ENCODE results near the gene SYCP2. TPM values are rescaled to one million over a fixed set of nuclear protein-coding genes. Genes with fewer than 3 reads are reported as not detected.

Gene SYCP2, protein sequence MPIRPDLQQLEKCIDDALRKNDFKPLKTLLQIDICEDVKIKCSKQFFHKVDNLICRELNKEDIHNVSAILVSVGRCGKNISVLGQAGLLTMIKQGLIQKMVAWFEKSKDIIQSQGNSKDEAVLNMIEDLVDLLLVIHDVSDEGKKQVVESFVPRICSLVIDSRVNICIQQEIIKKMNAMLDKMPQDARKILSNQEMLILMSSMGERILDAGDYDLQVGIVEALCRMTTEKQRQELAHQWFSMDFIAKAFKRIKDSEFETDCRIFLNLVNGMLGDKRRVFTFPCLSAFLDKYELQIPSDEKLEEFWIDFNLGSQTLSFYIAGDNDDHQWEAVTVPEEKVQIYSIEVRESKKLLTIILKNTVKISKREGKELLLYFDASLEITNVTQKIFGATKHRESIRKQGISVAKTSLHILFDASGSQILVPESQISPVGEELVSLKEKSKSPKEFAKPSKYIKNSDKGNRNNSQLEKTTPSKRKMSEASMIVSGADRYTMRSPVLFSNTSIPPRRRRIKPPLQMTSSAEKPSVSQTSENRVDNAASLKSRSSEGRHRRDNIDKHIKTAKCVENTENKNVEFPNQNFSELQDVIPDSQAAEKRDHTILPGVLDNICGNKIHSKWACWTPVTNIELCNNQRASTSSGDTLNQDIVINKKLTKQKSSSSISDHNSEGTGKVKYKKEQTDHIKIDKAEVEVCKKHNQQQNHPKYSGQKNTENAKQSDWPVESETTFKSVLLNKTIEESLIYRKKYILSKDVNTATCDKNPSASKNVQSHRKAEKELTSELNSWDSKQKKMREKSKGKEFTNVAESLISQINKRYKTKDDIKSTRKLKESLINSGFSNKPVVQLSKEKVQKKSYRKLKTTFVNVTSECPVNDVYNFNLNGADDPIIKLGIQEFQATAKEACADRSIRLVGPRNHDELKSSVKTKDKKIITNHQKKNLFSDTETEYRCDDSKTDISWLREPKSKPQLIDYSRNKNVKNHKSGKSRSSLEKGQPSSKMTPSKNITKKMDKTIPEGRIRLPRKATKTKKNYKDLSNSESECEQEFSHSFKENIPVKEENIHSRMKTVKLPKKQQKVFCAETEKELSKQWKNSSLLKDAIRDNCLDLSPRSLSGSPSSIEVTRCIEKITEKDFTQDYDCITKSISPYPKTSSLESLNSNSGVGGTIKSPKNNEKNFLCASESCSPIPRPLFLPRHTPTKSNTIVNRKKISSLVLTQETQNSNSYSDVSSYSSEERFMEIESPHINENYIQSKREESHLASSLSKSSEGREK (N-terminal part only)
- 0.45 and 0.70 TPM in 2 replicates for total RNA-seq (ENCODE audit: low replicate concordance)

GRCh38 chr20:59933296-59933848, at the start of gene SYCP2:
SYCP2 (minus strand) TSS chr20:59933637; CDS start chr20:59922413, 11,224 bp downstream.

DNA sequence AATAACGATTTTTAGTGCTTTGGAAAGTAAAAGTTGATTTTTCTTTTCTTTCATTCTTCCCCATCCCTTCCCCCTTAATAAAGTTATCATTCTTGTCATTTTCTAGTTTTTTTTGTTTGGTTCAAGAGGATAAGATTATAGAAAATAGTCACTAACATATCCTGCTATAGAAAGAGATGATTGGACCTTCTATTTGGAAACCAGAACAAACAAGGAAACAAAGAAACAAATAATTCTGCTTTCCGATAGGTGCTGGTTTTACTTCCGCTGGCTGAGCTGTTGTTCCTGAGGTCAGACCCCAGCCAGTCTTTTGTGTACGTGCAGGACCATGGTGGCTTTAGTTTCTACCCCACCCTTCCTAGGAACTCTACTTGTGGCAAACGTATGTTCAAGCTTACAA, 24.7 kb upstream of the SYCP2 start, which contains the start of gene CDH26:
TSS of gene CDH26 (plus strand) at position 301 of the 400 bp plus-strand sequence. CDS start 304 bp downstream, outside the sequence.

GRCh38 chr20:59940129-59940955, 6.9 kb upstream of the SYCP2 start, which contains the start of the genes FAM217B and PPP1R3D:
FAM217B (plus strand) TSS chr20:59940389; CDS start chr20:59943944, 3,555 bp downstream.
PPP1R3D (minus strand) TSS chr20:59940305; CDS start chr20:59939931, 374 bp downstream.

Other genes with a start within 250 kb of the SYCP2 start
- gene PPP1R3D, start 6.7 kb upstream of the SYCP2 start, total RNA-seq (ENCODE audit: low replicate concordance) = 4.2 and 4.4 TPM in 2 replicates
- 2.7 and 4.4 TPM in 2 replicates for gene FAM217B, start 6.8 kb upstream of the SYCP2 start, total RNA-seq (ENCODE audit: low replicate concordance)
- gene CDH26, start 24.8 kb upstream of the SYCP2 start, total RNA-seq (ENCODE audit: low replicate concordance) = under 0.01 and 0.23 TPM in 2 replicates